Measurements from ENCODE around the gene NIF3L1.
"Not testable (repeated sequence)": the region's sequence is repeated elsewhere in the genome, so short reads cannot be mapped to it uniquely, and the experiment has no call there.

NIF3L1 gene

GRCh38 chr2:200877443-200877842 is 11.7 kb upstream of the NIF3L1 start:
- DNase-seq, result no peak

GRCh38 chr2:200878289-200878880 is 10.8 kb upstream of the NIF3L1 start:
- no peak for DNase-seq

- not testable (repeated sequence) for DNase-seq
Observed at GRCh38 chr2:200881715-200882249, 7.4 kb upstream of the NIF3L1 start.

- no peak for DNase-seq
Observed at GRCh38 chr2:200899482-200899881, 10.3 kb downstream of the NIF3L1 start.

- peak; percentile 86 for DNase-seq
Observed at GRCh38 chr2:200901459-200902072, 12.4 kb downstream of the NIF3L1 start.

- DNase-seq, result peak; percentile 36
Observed at GRCh38 chr2:200905618-200906296, 16.6 kb downstream of the NIF3L1 start.

- no peak for DNase-seq
Observed at GRCh38 chr2:200909958-200910357, 20.8 kb downstream of the NIF3L1 start.

- DNase-seq, result no peak
Observed at GRCh38 chr2:200913654-200914053, 24.5 kb downstream of the NIF3L1 start.

- no peak for DNase-seq
Observed at GRCh38 chr2:200922439-200922838, 33.3 kb downstream of the NIF3L1 start.

- DNase-seq, result no peak
Observed at GRCh38 chr2:200929334-200930249, 40.4 kb downstream of the NIF3L1 start.

- DNase-seq, result no peak
Observed at GRCh38 chr2:200930947-200931626, 41.9 kb downstream of the NIF3L1 start.

GRCh38 chr2:200939832-200940231 is 50.7 kb downstream of the NIF3L1 start:
- DNase-seq, result no peak

GRCh38 chr2:200943527-200944105 is 54.4 kb downstream of the NIF3L1 start:
- no peak for DNase-seq

- no peak for DNase-seq
Observed at GRCh38 chr2:200944467-200945394, 55.6 kb downstream of the NIF3L1 start.

- no peak for DNase-seq
Observed at GRCh38 chr2:200945395-200945729, 56.2 kb downstream of the NIF3L1 start.

- no peak for DNase-seq
Observed at GRCh38 chr2:200950378-200950777, 61.2 kb downstream of the NIF3L1 start.

All from NCI-H1105 treated with DMSO at 0.1 percent for 48 hours (cell line).